SK-N-SH (cell line): ENCODE data around the gene AFG3L2.

ENCODE experiments used
- CTCF ChIP-seq: fragments of 200-600 bp; sonication (generic); IDR thresholded peaks from 2 replicates; pipeline ENCODE4 v1.6.1; 2017; ENCODE audit warnings: antibody characterized with exemption, mild to moderate bottlenecking, moderate library complexity
- EP300 ChIP-seq, 2 experiments: IDR thresholded peaks; 2 replicates each; pipeline versions ENCODE4 v1.4.0 to v1.6.1; 2012; ENCODE audit warnings: borderline replicate concordance in 1 of 2, low read depth in 1 of 2, low read length in 1 of 2
- REST ChIP-seq: IDR thresholded peaks from 2 replicates; pipeline ENCODE4 v1.6.1; 2012; ENCODE audit warnings: mild to moderate bottlenecking, low read depth, low read length, moderate library complexity
- SMC3 ChIP-seq: IDR thresholded peaks from 2 replicates; pipeline ENCODE4 v1.6.1; 2012; ENCODE audit warnings: low read depth, low read length, improper control_type of control experiment

- no peak for TF ChIP-seq CTCF
- no peak for TF ChIP-seq EP300 (IDR thresholded peaks at IDR 0.05; ENCODE audit: borderline replicate concordance in 1 of 2, low read depth in 1 of 2, low read length in 1 of 2)
- TF ChIP-seq REST: no peak
- no peak for TF ChIP-seq SMC3
These were observed 43.9 kb upstream of the AFG3L2 start for GRCh38 chr18:12420821-12421421.
